Progenitor cell of endocrine pancreas (in vitro differentiated cells): ENCODE measurements around the gene ADD3. TPM values are rescaled to one million over a fixed set of nuclear protein-coding genes. Genes with fewer than 3 reads are reported as not detected.

Source experiments
- DNase-seq: peaks from one replicate; pipeline ENCODE4 v3.0.0; 2021; ENCODE audit warnings: low spot score; ENCODE audit not compliant: unreplicated experiment
- H3K27ac Mint-ChIP-seq: 2 replicates; pipeline ENCODE4 v1.8.0; 2021; ENCODE audit warnings: mild to moderate bottlenecking, moderate library complexity, mixed read lengths
- H3K27me3 Mint-ChIP-seq: 2 replicates; pipeline ENCODE4 v1.8.0; 2021; ENCODE audit warnings: mixed read lengths
- H3K36me3 Mint-ChIP-seq: 2 replicates; pipeline ENCODE4 v1.8.0; 2022; ENCODE audit warnings: mixed read lengths; ENCODE audit not compliant: insufficient read depth
- H3K4me1 Mint-ChIP-seq: 2 replicates; pipeline ENCODE4 v1.8.0; 2021; ENCODE audit warnings: low read depth, mixed read lengths
- H3K4me3 Mint-ChIP-seq: 2 replicates; pipeline ENCODE4 v1.8.0; 2021; ENCODE audit warnings: low read depth, mild to moderate bottlenecking, moderate library complexity, mixed read lengths
- H3K9me3 Mint-ChIP-seq: 2 replicates; pipeline ENCODE4 v1.8.0; 2021; ENCODE audit warnings: low read depth, mixed read lengths
- CTCF ChIP-seq: fragments of 200-600 bp; sonication (generic); IDR thresholded peaks from one replicate; pipeline ENCODE4 v1.5.0; 2021; ENCODE audit warnings: antibody characterized with exemption, mild to moderate bottlenecking; ENCODE audit not compliant: unreplicated experiment
- total RNA-seq: library from RNA; stranded (reverse); gene quantifications from 2 replicates; pipeline ENCODE4 v1.2.1, GENCODE V29; 2021

ADD3 gene
- total RNA-seq, 1 donor from 2014 or later: 111 TPM

DNA sequence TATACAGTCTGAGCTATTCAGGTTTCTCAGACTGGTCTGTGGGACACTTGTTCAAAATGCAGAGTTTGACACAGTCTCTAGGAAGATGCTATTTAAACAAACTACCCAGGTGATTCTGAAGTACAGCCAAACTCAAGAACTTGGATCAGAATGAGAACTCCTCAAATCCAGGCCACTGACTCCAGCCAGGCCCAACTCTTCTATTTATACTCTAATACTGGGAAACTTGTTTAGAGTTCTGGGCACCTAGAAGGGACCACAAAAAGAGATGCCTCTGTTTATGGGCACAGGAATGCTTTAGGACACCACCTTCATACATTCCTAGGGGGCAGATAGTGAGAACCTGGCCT, 40.1 kb upstream of the ADD3 start:
- TF ChIP-seq CTCF: no peak
- H3K4me3 Mint-ChIP-seq: no peak overlapping the region
- peaks cover 40% of the 10 kb centered on the region for H3K27me3 Mint-ChIP-seq
- H3K27ac Mint-ChIP-seq: peak overlapping the region; percentile 87
- no peaks in the 10 kb centered on the region for H3K36me3 Mint-ChIP-seq
- H3K4me1 Mint-ChIP-seq: peaks cover 48% of the 10 kb centered on the region
- H3K9me3 Mint-ChIP-seq: no peaks in the 10 kb centered on the region
- no peak for DNase-seq

DNA sequence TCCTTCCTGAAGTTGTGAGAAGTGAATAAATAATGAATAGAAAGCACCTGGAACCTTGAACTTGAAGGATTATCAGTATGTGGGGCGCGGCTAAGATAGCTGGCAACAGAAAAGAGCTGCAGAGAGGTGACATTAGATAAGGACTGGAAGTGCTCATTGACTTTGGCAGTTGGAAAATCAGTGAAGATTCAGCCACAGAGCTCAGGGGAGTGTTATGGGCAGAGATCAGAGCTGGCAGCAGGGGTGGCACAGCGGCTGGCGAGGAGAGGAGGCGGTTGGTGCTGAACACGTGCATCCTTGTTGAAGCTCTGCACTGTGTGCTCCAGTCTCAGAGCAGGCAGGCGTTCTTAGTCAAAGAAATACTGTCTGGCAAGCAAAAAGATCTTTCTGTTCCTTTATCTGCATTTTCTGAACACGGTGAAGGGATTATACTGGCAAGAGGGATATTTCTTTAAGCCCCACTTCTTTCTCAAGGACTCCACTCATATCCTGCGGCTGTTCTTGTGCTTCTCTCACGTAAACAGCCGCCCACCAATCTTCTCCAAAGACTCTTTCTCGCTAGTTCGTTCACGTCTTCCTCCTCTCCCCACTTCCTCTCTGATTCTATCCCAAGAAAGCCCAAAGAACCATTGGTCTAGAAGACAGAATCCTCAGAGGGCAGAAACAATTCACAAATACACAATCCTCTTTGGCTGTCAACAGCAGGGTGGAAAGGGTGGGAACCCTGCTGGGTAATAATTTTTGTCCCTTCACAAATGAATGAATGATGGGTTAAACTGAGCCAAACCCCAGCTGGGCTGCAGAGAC, 38.6 kb upstream of the ADD3 start:
- H3K4me1 Mint-ChIP-seq: peaks cover 43% of the 10 kb centered on the region
- no peak overlapping the region for H3K4me3 Mint-ChIP-seq
- no peaks in the 10 kb centered on the region for H3K36me3 Mint-ChIP-seq
- no peak overlapping the region for H3K27ac Mint-ChIP-seq
- no peak for DNase-seq
- H3K9me3 Mint-ChIP-seq: no peaks in the 10 kb centered on the region
- no peak for TF ChIP-seq CTCF
- H3K27me3 Mint-ChIP-seq: peaks cover 42% of the 10 kb centered on the region

DNA sequence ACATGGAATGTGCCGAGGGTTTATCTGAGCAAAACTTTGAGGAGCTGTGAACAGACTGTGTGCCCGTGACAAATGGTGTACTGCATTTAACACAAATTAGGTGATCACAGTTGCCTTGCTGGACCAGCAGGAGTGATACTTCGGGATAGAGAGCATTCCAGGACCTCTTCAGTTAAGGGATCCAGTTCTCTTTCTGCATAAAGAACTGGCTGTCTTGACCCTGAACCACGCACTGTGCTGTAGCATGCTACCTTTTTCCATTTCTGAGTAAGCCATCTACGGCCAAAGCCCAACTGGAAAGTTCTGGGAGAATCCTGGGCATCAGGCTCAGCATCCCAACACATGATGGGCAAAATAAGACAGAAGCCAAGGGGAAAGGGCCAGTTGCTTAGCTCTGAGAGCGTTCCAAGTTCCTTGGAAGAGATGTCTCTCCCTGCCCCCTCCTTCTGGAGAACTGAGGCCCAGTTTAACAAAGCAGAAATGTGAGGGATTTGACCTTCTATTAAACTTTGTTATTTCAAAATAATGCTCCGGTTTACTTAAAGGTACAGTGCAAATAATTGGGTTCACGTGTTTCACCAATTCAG, 37.9 kb upstream of the ADD3 start:
- DNase-seq: no peak
- Mint-ChIP-seq H3K4me3 (no peak overlapping the region), H3K27ac (no peak overlapping the region), H3K36me3 (no peaks in the 10 kb centered on the region), H3K27me3 (peaks cover 42% of the 10 kb centered on the region), H3K4me1 (peaks cover 44% of the 10 kb centered on the region), H3K9me3 (no peaks in the 10 kb centered on the region)
- no peak for TF ChIP-seq CTCF

- Mint-ChIP-seq H3K4me3 (no peak overlapping the region), H3K27me3 (peaks cover 57% of the 10 kb centered on the region), H3K4me1 (peaks cover 48% of the 10 kb centered on the region), H3K27ac (no peak overlapping the region), H3K36me3 (no peaks in the 10 kb centered on the region), H3K9me3 (no peaks in the 10 kb centered on the region)
- no peak for TF ChIP-seq CTCF
- no peak for DNase-seq
Observed at GRCh38 chr10:109971634-109972033, 36.1 kb upstream of the ADD3 start.

DNA sequence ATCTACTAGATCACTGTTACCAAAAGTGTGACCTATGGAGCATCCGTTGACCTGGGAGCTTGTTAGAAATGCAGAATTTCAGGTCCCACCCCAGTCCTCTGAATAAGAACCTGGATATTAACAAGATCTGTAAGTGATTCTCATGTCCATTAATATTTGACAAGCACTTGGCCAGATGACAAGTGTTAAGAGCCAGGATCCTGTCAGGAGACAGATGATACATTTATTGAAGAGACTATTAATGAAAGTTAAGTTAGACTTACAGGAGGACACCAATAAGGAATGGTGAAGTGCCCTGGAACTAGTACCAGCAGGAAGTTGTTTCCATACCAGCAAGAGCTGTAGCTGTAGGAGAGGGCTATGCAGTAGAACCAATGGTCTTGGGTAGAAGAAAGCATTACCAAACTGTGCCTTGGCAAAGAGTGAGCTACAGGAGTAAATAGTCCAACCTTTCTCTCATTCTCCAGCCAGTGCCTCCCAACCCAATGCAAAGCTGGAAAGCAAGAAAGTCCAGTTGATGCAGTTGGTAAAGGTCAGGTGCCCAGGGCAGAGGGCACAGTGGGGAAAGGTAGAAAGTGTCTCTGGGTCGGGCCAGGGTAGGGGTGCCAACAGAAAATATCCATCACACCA, 35.3 kb upstream of the ADD3 start:
- Mint-ChIP-seq H3K36me3 (no peaks in the 10 kb centered on the region), H3K27me3 (peaks cover 66% of the 10 kb centered on the region), H3K27ac (no peak overlapping the region), H3K9me3 (no peaks in the 10 kb centered on the region), H3K4me1 (peaks cover 48% of the 10 kb centered on the region), H3K4me3 (no peak overlapping the region)
- no peak for DNase-seq
- TF ChIP-seq CTCF: no peak
